ENCODE measurements around the gene LENG8. TPM values are rescaled to one million over a fixed set of nuclear protein-coding genes. Genes with fewer than 3 reads are reported as not detected.

Gene LENG8
- total RNA-seq, 3 donors from 2014 or later, result 157 to 214 (median 199) TPM

GRCh38 chr19:54408456-54409026, 40.5 kb upstream of the LENG8 start:
- Histone ChIP-seq H3K36me3 (ENCODE audit: low read depth) (no peaks in the 10 kb centered on the region), H3K9me3 (no peaks in the 10 kb centered on the region), H3K4me1 (ENCODE audit: low read depth) (no peaks in the 10 kb centered on the region), H3K4me3 (no peak overlapping the region)
- TF ChIP-seq CTCF (IDR thresholded peaks at IDR 0.05), result no peak
- DNase-seq (no peak), ATAC-seq (no peak)
- intact Hi-C loops (cut with DNase I, micrococcal nuclease), result no loop called here

GRCh38 chr19:54411033-54411432, 38.0 kb upstream of the LENG8 start:
- Histone ChIP-seq H3K36me3 (ENCODE audit: low read depth) (no peaks in the 10 kb centered on the region), H3K9me3 (no peaks in the 10 kb centered on the region), H3K4me1 (ENCODE audit: low read depth) (no peaks in the 10 kb centered on the region), H3K4me3 (no peak overlapping the region)
- ATAC-seq, result no peak
- no peak for DNase-seq
- intact Hi-C loops (cut with DNase I, micrococcal nuclease), result no loop called here
- no peak for TF ChIP-seq CTCF (IDR thresholded peaks at IDR 0.05)

GRCh38 chr19:54412877-54413276, 36.1 kb upstream of the LENG8 start:
- H3K4me3 ChIP-seq, result no peak overlapping the region
- H3K4me1 ChIP-seq (ENCODE audit: low read depth), result no peaks in the 10 kb centered on the region
- intact Hi-C loops (cut with DNase I, micrococcal nuclease), result no loop called here
- no peak for TF ChIP-seq CTCF (IDR thresholded peaks at IDR 0.05)
- DNase-seq (no peak), ATAC-seq (no peak)
- no peaks in the 10 kb centered on the region for H3K9me3 ChIP-seq
- H3K36me3 ChIP-seq (ENCODE audit: low read depth), result no peaks in the 10 kb centered on the region

GRCh38 chr19:54414156-54414555, 34.8 kb upstream of the LENG8 start:
- H3K4me3 ChIP-seq, result no peak overlapping the region
- no peak for TF ChIP-seq CTCF (IDR thresholded peaks at IDR 0.05)
- ATAC-seq (no peak), DNase-seq (no peak)
- intact Hi-C loops (cut with DNase I, micrococcal nuclease), result no loop called here
- H3K9me3 ChIP-seq, result no peaks in the 10 kb centered on the region
- no peaks in the 10 kb centered on the region for H3K36me3 ChIP-seq (ENCODE audit: low read depth)
- no peaks in the 10 kb centered on the region for H3K4me1 ChIP-seq (ENCODE audit: low read depth)

- no peaks in the 10 kb centered on the region for H3K9me3 ChIP-seq
- DNase-seq (no peak), ATAC-seq (peak; percentile 32)
- H3K36me3 ChIP-seq (ENCODE audit: low read depth), result no peaks in the 10 kb centered on the region
- H3K4me3 ChIP-seq, result no peak within 1 kb of the TSS
- no peaks in the 10 kb centered on the region for H3K4me1 ChIP-seq (ENCODE audit: low read depth)
- intact Hi-C loops (cut with DNase I, micrococcal nuclease), result no loop called here
- no peak for TF ChIP-seq CTCF (IDR thresholded peaks at IDR 0.05)
These were observed 33.6 kb upstream of the LENG8 start, which contains the start of gene TTYH1 for GRCh38 chr19:54415208-54415900. Gene TTYH1 (plus strand): TSS chr19:54415464. CDS start chr19:54415553, 89 bp downstream.
